Measurements from ENCODE around the gene TEAD1. TPM values are rescaled to one million over a fixed set of nuclear protein-coding genes. Genes with fewer than 3 reads are reported as not detected.

Gene TEAD1
- total RNA-seq, 2 donors from 2014 or later: 0.05 to 0.55 TPM

DNA sequence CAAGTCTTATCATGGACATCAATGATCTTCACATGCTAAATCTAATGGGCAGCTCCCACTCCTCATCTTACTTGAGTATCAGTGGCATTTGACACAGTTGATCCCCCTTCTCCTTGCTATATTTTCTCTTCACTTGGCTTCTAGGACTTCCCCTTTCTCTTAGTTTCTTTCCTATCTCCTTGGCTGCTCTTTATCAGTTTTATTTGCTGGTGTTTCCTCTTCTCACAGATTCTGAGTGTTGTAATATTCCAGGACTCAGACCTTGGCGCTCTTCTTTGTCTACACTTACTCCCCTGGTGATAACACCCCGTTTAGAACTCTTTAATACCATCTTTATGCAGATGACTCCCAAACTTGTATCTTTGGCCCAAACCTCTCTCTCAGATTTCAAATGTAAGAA lies 301.0 kb downstream of the TEAD1 start:
- no peak for ATAC-seq
- Mint-ChIP-seq H3K4me1 (no peaks in the 10 kb centered on the region), H3K36me3 (ENCODE audit: low read depth) (no peaks in the 10 kb centered on the region), H3K27me3 (peaks cover 30% of the 10 kb centered on the region), H3K27ac (no peak overlapping the region), H3K4me3 (no peak overlapping the region)
- H3K9me3 ChIP-seq (ENCODE audit: control insufficient read depth, low read length, poor library complexity, severe bottlenecking): no peaks in the 10 kb centered on the region
- no peak for DNase-seq

- peaks cover 47% of the 10 kb centered on the region for H3K27me3 Mint-ChIP-seq
- H3K4me1 Mint-ChIP-seq: no peaks in the 10 kb centered on the region
- H3K27ac Mint-ChIP-seq: no peak overlapping the region
- H3K4me3 Mint-ChIP-seq: no peak overlapping the region
- ATAC-seq: no peak
- H3K9me3 ChIP-seq (ENCODE audit: control insufficient read depth, low read length, poor library complexity, severe bottlenecking): no peaks in the 10 kb centered on the region
- DNase-seq: no peak
- H3K36me3 Mint-ChIP-seq (ENCODE audit: low read depth): no peaks in the 10 kb centered on the region
These were observed 305.9 kb downstream of the TEAD1 start for GRCh38 chr11:12979928-12980689.

DNA sequence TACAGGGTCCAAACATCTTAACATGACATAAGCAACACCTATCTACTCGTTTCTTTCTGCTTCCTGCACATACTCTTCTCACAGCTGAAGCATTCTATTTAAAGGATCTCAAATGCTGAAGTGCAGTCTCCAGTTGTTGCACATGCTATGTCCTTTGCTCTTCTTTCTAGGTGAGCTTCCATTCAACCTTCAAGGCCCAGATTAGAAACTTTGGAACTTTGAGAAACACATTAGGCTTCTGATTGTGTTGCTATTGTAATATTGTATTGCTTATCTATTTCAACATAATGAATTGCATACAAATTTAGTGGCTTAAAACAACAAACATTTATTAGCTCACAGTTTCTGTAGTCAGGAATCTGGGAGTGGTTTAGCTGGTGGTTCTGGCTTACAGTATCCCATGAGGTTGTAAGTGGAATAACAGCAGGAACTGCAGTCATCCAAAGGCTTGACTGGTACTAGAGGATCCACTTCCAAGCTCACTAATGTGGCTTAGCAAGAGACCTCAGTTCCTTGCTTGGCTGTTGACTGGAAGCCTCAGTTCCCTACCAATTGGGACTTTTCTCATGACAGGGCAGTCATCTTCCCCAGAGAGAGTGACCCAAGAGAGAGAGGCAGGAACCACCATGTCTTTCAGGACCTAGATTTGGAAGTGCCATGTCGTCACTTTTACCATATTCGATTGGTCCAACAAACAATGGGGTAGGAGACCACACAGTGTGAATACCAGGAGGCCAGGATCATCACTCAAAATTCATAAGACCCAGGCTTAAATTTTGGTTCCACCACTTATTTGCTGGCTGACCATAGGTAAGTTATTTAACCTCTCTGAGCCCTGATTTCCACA lies 307.7 kb downstream of the TEAD1 start:
- H3K27me3 Mint-ChIP-seq: peaks cover 58% of the 10 kb centered on the region
- ATAC-seq (no peak), DNase-seq (no peak)
- no peaks in the 10 kb centered on the region for H3K4me1 Mint-ChIP-seq
- H3K4me3 Mint-ChIP-seq: no peak overlapping the region
- H3K36me3 Mint-ChIP-seq (ENCODE audit: low read depth): no peaks in the 10 kb centered on the region
- H3K27ac Mint-ChIP-seq: no peak overlapping the region
- H3K9me3 ChIP-seq (ENCODE audit: control insufficient read depth, low read length, poor library complexity, severe bottlenecking): no peaks in the 10 kb centered on the region

- Mint-ChIP-seq H3K36me3 (ENCODE audit: low read depth) (no peaks in the 10 kb centered on the region), H3K27ac (no peak overlapping the region), H3K4me3 (no peak overlapping the region), H3K4me1 (no peaks in the 10 kb centered on the region), H3K27me3 (peaks cover 58% of the 10 kb centered on the region)
- DNase-seq (no peak), ATAC-seq (no peak)
- no peaks in the 10 kb centered on the region for H3K9me3 ChIP-seq (ENCODE audit: control insufficient read depth, low read length, poor library complexity, severe bottlenecking)
These were observed 309.1 kb downstream of the TEAD1 start for GRCh38 chr11:12983336-12983735.

DNA sequence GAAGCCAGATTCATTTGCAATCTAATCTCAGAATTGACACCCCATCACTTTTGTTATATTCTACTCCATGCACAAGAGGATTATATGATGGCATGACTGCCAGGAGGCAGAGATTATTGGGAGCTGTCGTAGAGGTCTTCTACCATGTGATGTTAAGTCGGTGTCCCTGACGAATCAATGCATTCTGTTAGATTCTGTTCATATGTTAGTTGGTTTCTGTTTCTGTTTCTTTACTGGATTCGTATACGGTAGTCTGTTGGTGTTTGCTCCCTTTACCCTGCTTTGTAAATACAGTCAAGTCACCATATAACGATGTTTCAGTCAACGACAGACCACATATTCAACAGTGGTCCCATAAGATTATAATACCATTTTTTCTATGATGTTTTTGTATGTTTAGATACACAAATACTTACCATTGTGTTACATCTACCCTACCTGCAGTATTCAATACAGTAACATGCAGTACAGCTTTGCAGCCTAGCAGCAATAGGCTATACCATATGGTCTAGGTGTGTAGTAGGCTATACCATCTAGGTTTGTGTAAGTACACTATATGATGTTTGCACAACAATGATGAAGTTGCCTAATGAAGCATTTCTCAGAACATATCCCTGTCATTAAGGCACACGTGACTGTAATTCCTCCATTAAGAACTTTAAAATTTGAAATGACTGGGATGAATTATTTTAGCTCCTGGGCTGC lies 312.1 kb downstream of the TEAD1 start:
- ATAC-seq (no peak), DNase-seq (no peak)
- no peaks in the 10 kb centered on the region for H3K4me1 Mint-ChIP-seq
- no peaks in the 10 kb centered on the region for H3K9me3 ChIP-seq (ENCODE audit: control insufficient read depth, low read length, poor library complexity, severe bottlenecking)
- no peaks in the 10 kb centered on the region for H3K36me3 Mint-ChIP-seq (ENCODE audit: low read depth)
- H3K27ac Mint-ChIP-seq: no peak overlapping the region
- no peak overlapping the region for H3K4me3 Mint-ChIP-seq
- peaks cover 54% of the 10 kb centered on the region for H3K27me3 Mint-ChIP-seq

DNA sequence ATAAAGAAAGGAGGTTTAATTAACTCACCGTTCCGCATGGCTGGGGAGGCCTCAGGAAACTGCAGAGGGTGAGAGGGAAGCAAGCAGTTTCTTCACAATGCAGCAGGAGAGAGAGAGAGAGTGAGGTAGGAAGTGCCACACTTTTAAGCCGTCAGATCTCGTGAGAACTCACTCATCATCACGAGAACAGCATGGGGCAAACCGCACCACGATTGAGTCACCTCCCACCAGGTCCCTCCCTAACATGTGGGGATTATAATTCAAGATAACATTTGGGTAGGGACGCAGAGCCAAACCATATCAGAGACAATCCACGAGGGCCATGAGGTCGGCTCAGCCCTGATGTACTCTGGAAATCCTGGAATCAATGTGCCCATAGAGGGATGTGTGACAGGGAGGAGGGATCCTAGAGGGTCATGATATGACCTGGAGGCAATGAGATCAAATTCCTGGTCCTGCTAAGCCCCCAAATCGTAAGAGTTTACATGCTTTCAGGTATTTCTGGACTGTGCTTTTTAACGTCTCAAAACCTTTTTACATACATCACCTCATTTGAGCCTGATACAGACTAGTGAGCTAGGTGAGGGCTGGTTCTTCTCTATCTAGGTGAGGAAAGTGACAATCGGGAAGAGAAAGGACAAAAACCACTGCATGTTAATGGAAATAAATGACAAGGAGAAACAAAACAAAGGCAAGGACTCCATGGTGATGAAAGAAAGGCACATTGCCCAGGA lies 315.4 kb downstream of the TEAD1 start:
- Mint-ChIP-seq H3K27me3 (peaks cover 40% of the 10 kb centered on the region), H3K4me3 (no peak overlapping the region), H3K4me1 (no peaks in the 10 kb centered on the region), H3K27ac (no peak overlapping the region), H3K36me3 (ENCODE audit: low read depth) (no peaks in the 10 kb centered on the region)
- ATAC-seq (no peak), DNase-seq (no peak)
- H3K9me3 ChIP-seq (ENCODE audit: control insufficient read depth, low read length, poor library complexity, severe bottlenecking): no peaks in the 10 kb centered on the region

DNA sequence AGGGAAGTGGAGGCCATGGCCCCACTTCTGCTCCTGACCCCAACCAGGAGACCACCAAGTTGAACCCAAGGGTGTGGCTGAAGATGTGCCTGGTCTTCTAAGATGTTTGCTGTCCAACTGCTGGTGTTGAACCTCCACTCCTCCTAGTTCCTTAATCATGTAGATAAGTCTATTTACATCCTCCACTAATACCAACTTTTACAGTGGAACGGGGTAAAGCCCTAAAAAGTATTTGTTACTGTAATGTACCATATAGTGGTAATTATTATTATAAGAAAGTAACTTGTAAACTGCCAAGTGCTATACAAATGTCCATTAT lies 315.9 kb downstream of the TEAD1 start:
- no peak overlapping the region for H3K27ac Mint-ChIP-seq
- H3K27me3 Mint-ChIP-seq: peaks cover 35% of the 10 kb centered on the region
- no peak overlapping the region for H3K4me3 Mint-ChIP-seq

DNA sequence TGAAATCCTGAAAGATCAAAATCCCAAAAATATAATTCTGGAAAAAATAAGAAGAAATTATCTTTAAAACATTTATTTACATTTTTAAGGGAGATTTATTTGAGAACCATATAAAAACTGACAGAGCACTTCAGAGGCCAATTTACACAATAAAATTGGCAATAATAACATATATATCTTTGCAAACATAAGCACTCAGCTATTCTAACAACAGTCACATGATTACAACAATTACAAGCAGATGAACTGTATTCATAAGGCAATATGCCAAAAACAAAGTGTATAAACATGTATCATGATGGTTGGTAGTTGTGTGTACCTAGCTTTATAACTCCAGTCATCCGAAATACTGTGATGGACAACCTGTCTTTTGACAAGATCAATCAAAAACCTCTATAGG lies 317.2 kb downstream of the TEAD1 start:
- H3K27me3 Mint-ChIP-seq: peaks cover 24% of the 10 kb centered on the region
- ATAC-seq: no peak

More for the DNA sequence above, 315.9 kb downstream of the TEAD1 start:
- no peaks in the 10 kb centered on the region for H3K9me3 ChIP-seq (ENCODE audit: control insufficient read depth, low read length, poor library complexity, severe bottlenecking)
- Mint-ChIP-seq H3K36me3 (ENCODE audit: low read depth) (no peaks in the 10 kb centered on the region), H3K4me1 (no peaks in the 10 kb centered on the region)
- ATAC-seq (no peak), DNase-seq (no peak)

DNA sequence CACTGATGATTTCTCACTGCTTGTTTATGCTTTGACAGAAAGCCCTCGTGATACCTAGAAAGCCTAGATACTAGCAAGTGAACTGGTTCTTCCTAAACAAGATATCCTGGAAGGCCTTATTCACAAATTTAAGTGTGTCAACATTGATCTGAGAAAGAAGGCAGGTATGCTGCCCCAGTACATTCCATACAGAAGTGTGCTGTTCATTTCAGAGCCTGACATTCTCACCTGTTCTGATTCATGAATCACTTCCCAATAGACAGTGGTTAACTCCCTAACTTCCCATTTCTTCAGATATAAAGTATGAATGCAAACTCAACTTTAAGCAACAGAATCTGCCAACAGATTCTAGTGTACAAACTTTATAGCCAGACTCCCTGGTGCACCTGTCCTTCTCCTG lies 319.4 kb downstream of the TEAD1 start:
- Mint-ChIP-seq H3K4me3 (no peak overlapping the region), H3K27ac (no peak overlapping the region), H3K36me3 (ENCODE audit: low read depth) (no peaks in the 10 kb centered on the region), H3K27me3 (peaks cover 25% of the 10 kb centered on the region), H3K4me1 (no peaks in the 10 kb centered on the region)
- H3K9me3 ChIP-seq (ENCODE audit: control insufficient read depth, low read length, poor library complexity, severe bottlenecking): no peaks in the 10 kb centered on the region
- ATAC-seq (no peak), DNase-seq (no peak)

More for the DNA sequence above, 317.2 kb downstream of the TEAD1 start:
- Mint-ChIP-seq H3K4me3 (no peak overlapping the region), H3K36me3 (ENCODE audit: low read depth) (no peaks in the 10 kb centered on the region), H3K27ac (no peak overlapping the region), H3K4me1 (no peaks in the 10 kb centered on the region)
- DNase-seq: no peak
- no peaks in the 10 kb centered on the region for H3K9me3 ChIP-seq (ENCODE audit: control insufficient read depth, low read length, poor library complexity, severe bottlenecking)

All from T-helper 17 cell (primary cell).